HepG2 (cell line): ENCODE data around the gene CDC23. TPM values are rescaled to one million over a fixed set of nuclear protein-coding genes. Genes with fewer than 3 reads are reported as not detected.

Experiments
- PHF8 ChIP-seq: sonication (generic); formaldehyde crosslinking; IDR thresholded peaks from 2 replicates; pipeline ENCODE4 v1.5.0; 2020; ENCODE audit warnings: missing genetic modification reagents
- SALL1 ChIP-seq: sonication (generic); formaldehyde crosslinking; IDR thresholded peaks from 2 replicates; pipeline ENCODE4 v1.8.0; 2022; ENCODE audit warnings: mild to moderate bottlenecking, missing genetic modification reagents
- SALL2 ChIP-seq: sonication (generic); formaldehyde crosslinking; IDR thresholded peaks from 2 replicates; pipeline ENCODE4 v1.8.1; 2023; ENCODE audit warnings: mild to moderate bottlenecking, missing genetic modification reagents, inconsistent platforms
- SMAD9 ChIP-seq: sonication (generic); formaldehyde crosslinking; IDR thresholded peaks from 2 replicates; pipeline ENCODE4 v1.5.1; 2020; ENCODE audit warnings: mild to moderate bottlenecking, missing genetic modification reagents
- YEATS4 ChIP-seq: sonication (generic); formaldehyde crosslinking; IDR thresholded peaks from 2 replicates; pipeline ENCODE4 v1.4.0; 2020; ENCODE audit warnings: missing genetic modification reagents, borderline replicate concordance
- ZNF180 ChIP-seq: sonication (generic); formaldehyde crosslinking; IDR thresholded peaks from 2 replicates; pipeline ENCODE4 v1.4.0; 2020; ENCODE audit warnings: low read depth, missing genetic modification reagents, borderline replicate concordance
- ZNF501 ChIP-seq: sonication (generic); formaldehyde crosslinking; IDR thresholded peaks from 2 replicates; pipeline ENCODE4 v1.5.1; 2020; ENCODE audit warnings: mild to moderate bottlenecking, moderate library complexity, missing genetic modification reagents
- ZNF558 ChIP-seq: sonication (generic); formaldehyde crosslinking; IDR thresholded peaks from 2 replicates; pipeline ENCODE4 v1.9.0; 2022; ENCODE audit warnings: mild to moderate bottlenecking, missing genetic modification reagents, borderline replicate concordance
- polyA plus RNA-seq, 8 experiments: library from polyadenylated mRNA; depleted of rRNA in 3 of 8; stranded (reverse) in 7 of 8; unstranded in 1 of 8; fragments of >200 nt; fragmentation: Illumina TruSeq in 4 of 8; extraction: Trizol in 4 of 8; gene quantifications; 2 replicates each; pipeline versions ENCODE4 v1.2.1 to v1.2.3, GENCODE V29; 2011 to 2016; ENCODE audit warnings: low read depth in 4 of 8, missing spikeins in 1 of 8, mixed read lengths in 1 of 8; ENCODE audit not compliant: insufficient read depth in 1 of 8
- total RNA-seq, 5 experiments: library from RNA; depleted of rRNA; stranded (reverse); fragments of >200 nt; fragmentation: Illumina TruSeq; extraction: Trizol; gene quantifications; 2 replicates each; pipeline ENCODE4 v1.2.3, GENCODE V29; 2016; ENCODE audit warnings: low read depth in 1 of 5
- TF ChIP-seq, protein P1 (sequence below): sonication (generic); formaldehyde crosslinking; IDR thresholded peaks from 2 replicates; pipeline ENCODE4 v1.4.0; 2020; ENCODE audit warnings: low read depth, mild to moderate bottlenecking, missing genetic modification reagents
- TF ChIP-seq, protein P2 (sequence below): sonication (generic); formaldehyde crosslinking; IDR thresholded peaks from 2 replicates; pipeline ENCODE4 v1.5.1; 2020; ENCODE audit warnings: mild to moderate bottlenecking, missing genetic modification reagents, moderate library complexity

CDC23 gene
- total and polyA plus RNA-seq, 2 of the 13 experiments (the other 11 are each of a cell fraction or from before 2014, with no cell fraction given) = 38.3 to 47.7 TPM

DNA sequence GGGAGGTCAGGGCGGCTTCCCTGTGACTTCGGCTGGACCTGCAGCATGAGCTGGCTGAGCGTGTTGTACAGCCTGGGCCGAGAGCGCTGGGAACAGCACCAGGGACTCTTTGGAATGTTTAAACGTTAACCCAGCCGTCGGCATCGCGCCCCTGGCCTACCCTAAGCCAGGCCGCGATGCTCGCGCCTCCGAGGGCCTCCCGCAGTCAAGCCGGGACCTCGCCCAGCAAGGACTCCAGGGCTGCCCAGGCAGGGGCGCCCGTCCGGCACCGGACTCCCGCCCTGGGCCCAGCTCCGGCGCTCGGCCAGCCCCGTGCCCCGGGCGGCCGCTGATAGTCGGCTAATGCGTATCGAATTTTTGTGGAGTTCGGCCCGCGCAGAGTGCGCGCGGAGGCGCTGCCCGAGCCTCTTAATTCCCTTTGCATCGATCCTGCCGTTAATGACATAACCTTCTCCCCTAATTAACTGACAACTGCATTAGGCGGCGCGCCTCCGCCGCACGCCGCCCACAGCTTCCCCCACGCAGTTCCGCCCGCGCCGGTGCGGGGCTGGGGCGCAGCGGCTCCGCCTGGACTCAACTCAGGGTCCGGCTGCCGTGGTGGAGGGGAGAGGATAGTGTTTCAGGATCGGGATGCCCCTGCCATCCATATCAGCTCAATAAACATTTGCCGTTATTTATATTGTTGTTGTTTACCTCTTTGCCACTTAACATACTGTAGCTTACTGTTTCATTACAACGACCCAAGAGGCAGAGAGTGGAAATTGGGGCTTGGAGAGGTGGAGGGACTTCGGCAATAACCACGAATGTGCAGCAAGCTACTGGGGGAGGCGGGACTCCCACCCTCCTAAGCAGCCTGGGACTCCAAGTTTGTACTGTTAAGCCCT is 28.8 kb upstream of the CDC23 start (continued):
- TF ChIP-seq YEATS4 (CRISPR knock-in tag) = peak; percentile 44; the same call in 1 of the 2 replicates
- no peak for TF ChIP-seq SALL2 (CRISPR knock-in tag)
- no peak for TF ChIP-seq ZNF501 (CRISPR knock-in tag)
- TF ChIP-seq SALL1 (CRISPR knock-in tag) = peak; percentile 69
- TF ChIP-seq ZNF558 = no peak
- no peak for TF ChIP-seq ZNF180 (CRISPR knock-in tag)
- TF ChIP-seq, protein P1, sequence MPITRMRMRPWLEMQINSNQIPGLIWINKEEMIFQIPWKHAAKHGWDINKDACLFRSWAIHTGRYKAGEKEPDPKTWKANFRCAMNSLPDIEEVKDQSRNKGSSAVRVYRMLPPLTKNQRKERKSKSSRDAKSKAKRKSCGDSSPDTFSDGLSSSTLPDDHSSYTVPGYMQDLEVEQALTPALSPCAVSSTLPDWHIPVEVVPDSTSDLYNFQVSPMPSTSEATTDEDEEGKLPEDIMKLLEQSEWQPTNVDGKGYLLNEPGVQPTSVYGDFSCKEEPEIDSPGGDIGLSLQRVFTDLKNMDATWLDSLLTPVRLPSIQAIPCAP (CRISPR knock-in tag) = no peak
- no peak for TF ChIP-seq SMAD9 (CRISPR knock-in tag)
- peak; percentile 37; the same call in 1 of the 2 replicates for TF ChIP-seq PHF8 (CRISPR knock-in tag)
- TF ChIP-seq, protein P2, sequence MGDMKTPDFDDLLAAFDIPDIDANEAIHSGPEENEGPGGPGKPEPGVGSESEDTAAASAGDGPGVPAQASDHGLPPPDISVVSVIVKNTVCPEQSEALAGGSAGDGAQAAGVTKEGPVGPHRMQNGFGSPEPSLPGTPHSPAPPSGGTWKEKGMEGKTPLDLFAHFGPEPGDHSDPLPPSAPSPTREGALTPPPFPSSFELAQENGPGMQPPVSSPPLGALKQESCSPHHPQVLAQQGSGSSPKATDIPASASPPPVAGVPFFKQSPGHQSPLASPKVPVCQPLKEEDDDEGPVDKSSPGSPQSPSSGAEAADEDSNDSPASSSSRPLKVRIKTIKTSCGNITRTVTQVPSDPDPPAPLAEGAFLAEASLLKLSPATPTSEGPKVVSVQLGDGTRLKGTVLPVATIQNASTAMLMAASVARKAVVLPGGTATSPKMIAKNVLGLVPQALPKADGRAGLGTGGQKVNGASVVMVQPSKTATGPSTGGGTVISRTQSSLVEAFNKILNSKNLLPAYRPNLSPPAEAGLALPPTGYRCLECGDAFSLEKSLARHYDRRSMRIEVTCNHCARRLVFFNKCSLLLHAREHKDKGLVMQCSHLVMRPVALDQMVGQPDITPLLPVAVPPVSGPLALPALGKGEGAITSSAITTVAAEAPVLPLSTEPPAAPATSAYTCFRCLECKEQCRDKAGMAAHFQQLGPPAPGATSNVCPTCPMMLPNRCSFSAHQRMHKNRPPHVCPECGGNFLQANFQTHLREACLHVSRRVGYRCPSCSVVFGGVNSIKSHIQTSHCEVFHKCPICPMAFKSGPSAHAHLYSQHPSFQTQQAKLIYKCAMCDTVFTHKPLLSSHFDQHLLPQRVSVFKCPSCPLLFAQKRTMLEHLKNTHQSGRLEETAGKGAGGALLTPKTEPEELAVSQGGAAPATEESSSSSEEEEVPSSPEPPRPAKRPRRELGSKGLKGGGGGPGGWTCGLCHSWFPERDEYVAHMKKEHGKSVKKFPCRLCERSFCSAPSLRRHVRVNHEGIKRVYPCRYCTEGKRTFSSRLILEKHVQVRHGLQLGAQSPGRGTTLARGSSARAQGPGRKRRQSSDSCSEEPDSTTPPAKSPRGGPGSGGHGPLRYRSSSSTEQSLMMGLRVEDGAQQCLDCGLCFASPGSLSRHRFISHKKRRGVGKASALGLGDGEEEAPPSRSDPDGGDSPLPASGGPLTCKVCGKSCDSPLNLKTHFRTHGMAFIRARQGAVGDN (CRISPR knock-in tag) = peak; percentile 89
- TF ChIP-seq, all 625 proteins: peak for 53
